Sigmoid colon (tissue), 7 donors: ENCODE results near the gene IHH. TPM values are rescaled to one million over a fixed set of nuclear protein-coding genes. Genes with fewer than 3 reads are reported as not detected.

ENCODE experiments used
- DNase-seq: peaks from one replicate; pipeline ENCODE4 v3.0.0-alpha.2; 2019
- H3K27ac ChIP-seq, 4 donors: fragments of 200-600 bp; sonication (generic); one replicate each; pipeline ENCODE4 v1.5.1; 2016 to 2019; ENCODE audit warnings: mild to moderate bottlenecking in 1 of 4
- H3K27me3 ChIP-seq, 3 donors: fragments of 200-600 bp; sonication (generic); one replicate each; pipeline ENCODE4 v1.5.1; 2019; ENCODE audit warnings: mild to moderate bottlenecking in 1 of 3
- H3K36me3 ChIP-seq, 4 donors: fragments of 200-600 bp; sonication (generic); one replicate each; pipeline ENCODE4 v1.5.1; 2016 to 2019
- H3K4me1 ChIP-seq, 4 donors: fragments of 200-600 bp; sonication (generic); one replicate each; pipeline ENCODE4 v1.5.1; 2017 to 2019
- H3K4me3 ChIP-seq, 4 donors: fragments of 200-600 bp; sonication (generic); one replicate each; pipeline ENCODE4 v1.5.1; 2017 to 2019; ENCODE audit warnings: mild to moderate bottlenecking in 2 of 4, moderate library complexity in 1 of 4
- H3K9me3 ChIP-seq, 4 donors: fragments of 200-600 bp in 3 of 4; sonication (generic) in 3 of 4; one replicate each; pipeline versions ENCODE4 v1.5.1 to v1.6.1; 2013 to 2019
- CTCF ChIP-seq, 4 experiments: fragments of 450-650 bp in 3 of 4; fragments of 200-600 bp in 1 of 4; IDR thresholded peaks; one replicate each; pipeline ENCODE4 v1.5.1; 2016 to 2019; ENCODE audit warnings: antibody characterized with exemption in 4 of 4, mild to moderate bottlenecking in 3 of 4, moderate library complexity in 2 of 4
- EP300 ChIP-seq, 4 donors: sonication (generic); formaldehyde crosslinking; IDR thresholded peaks; one replicate each; pipeline ENCODE4 v1.6.1; 2017; ENCODE audit warnings: antibody characterized with exemption in 4 of 4
- POLR2A ChIP-seq, 2 donors: fragments of 450-650 bp; IDR thresholded peaks; one replicate each; pipeline ENCODE4 v1.6.1; 2016; ENCODE audit warnings: antibody characterized with exemption in 2 of 2, mild to moderate bottlenecking in 2 of 2, moderate library complexity in 2 of 2
- POLR2AphosphoS5 ChIP-seq, 4 donors: sonication (generic); formaldehyde crosslinking; IDR thresholded peaks; one replicate each; pipeline ENCODE4 v1.6.1; 2017; ENCODE audit warnings: antibody characterized with exemption in 4 of 4
- WGBS, 2 donors: extraction: QIAGEN DNeasy Blood & Tissue Kit; methylation state at CpG; one replicate each; pipeline ENCODE4 v1.1.7; 2013; 5-methylcytosine and 5-hydroxymethylcytosine counted together
- intact Hi-C: fragments of 100-400 bp; cut with DNase I; formaldehyde crosslinking; loops from one replicate; pipeline ENCODE4 v1.15.1; 2023
- polyA plus RNA-seq, 3 donors: library from polyadenylated mRNA; stranded (reverse); fragments of 200-250 nt; gene quantifications; one replicate each; pipeline ENCODE4 v1.2.3, GENCODE V29; 2013
- total RNA-seq, 4 donors: library from RNA; depleted of rRNA; stranded (reverse); fragments of >200 nt; gene quantifications; one replicate each; pipeline ENCODE4 v1.1.0, GENCODE V29; 2016
- donor health status: healthy with polysubstance abuse.
- donor health status: Bipolar disorder and iron deficiency.
- donor health status: healthy.

IHH gene
- total and polyA plus RNA-seq, 7 donors: 12.9 to 36.1 (median 21.6) TPM; not detected in 4

- no peak overlapping the region for H3K4me3 ChIP-seq
- no peaks in the 10 kb centered on the region for H3K4me1 ChIP-seq
- peaks cover 4 to 35% (median 25%) of the 10 kb centered on the region in 3 donors for H3K27me3 ChIP-seq
- intact Hi-C loops: loop anchor here (1.0 kb wide), 1 partner anchor 126 kb away; no protein-coding TSS in a partner anchor
- no peak overlapping the region for H3K27ac ChIP-seq
- DNase-seq: no peak
- WGBS, 2 donors: 78 to 79% methylated on average over 13 of the region's 13 CpGs
- no peaks in the 10 kb centered on the region for H3K36me3 ChIP-seq
- no peaks in the 10 kb centered on the region for H3K9me3 ChIP-seq
- TF ChIP-seq CTCF (IDR thresholded peaks at IDR 0.05): no peak
- no peak for TF ChIP-seq POLR2A (IDR thresholded peaks at IDR 0.05)
- TF ChIP-seq EP300 (IDR thresholded peaks at IDR 0.05): no peak
- no peak for TF ChIP-seq POLR2AphosphoS5 (IDR thresholded peaks at IDR 0.05)
Measured at GRCh38 chr2:219028996-219029828, 31.5 kb downstream of the IHH start.

GRCh38 chr2:219028141-219028540, 32.6 kb downstream of the IHH start:
- Histone ChIP-seq H3K4me1 (no peaks in the 10 kb centered on the region), H3K9me3 (no peaks in the 10 kb centered on the region), H3K27me3 (peaks cover 4 to 35% (median 25%) of the 10 kb centered on the region in 3 donors), H3K4me3 (no peak overlapping the region), H3K36me3 (no peaks in the 10 kb centered on the region), H3K27ac (no peak overlapping the region)
- TF ChIP-seq POLR2A (IDR thresholded peaks at IDR 0.05): no peak
- TF ChIP-seq CTCF (IDR thresholded peaks at IDR 0.05): no peak
- TF ChIP-seq EP300 (IDR thresholded peaks at IDR 0.05): no peak
- TF ChIP-seq POLR2AphosphoS5 (IDR thresholded peaks at IDR 0.05): no peak
- 80 to 83% methylated on average over 5 of the region's 5 CpGs for WGBS, 2 donors
- no peak for DNase-seq
- intact Hi-C loops: no loop called here

GRCh38 chr2:219027511-219028055, 33.1 kb downstream of the IHH start:
- peaks cover 4 to 33% (median 25%) of the 10 kb centered on the region in 3 donors for H3K27me3 ChIP-seq
- TF ChIP-seq POLR2A (IDR thresholded peaks at IDR 0.05): no peak
- TF ChIP-seq CTCF (IDR thresholded peaks at IDR 0.05): no peak
- no peak for TF ChIP-seq EP300 (IDR thresholded peaks at IDR 0.05)
- no peak for TF ChIP-seq POLR2AphosphoS5 (IDR thresholded peaks at IDR 0.05)
- no peak overlapping the region for H3K27ac ChIP-seq
- no peaks in the 10 kb centered on the region for H3K36me3 ChIP-seq
- no peak overlapping the region for H3K4me3 ChIP-seq
- no peaks in the 10 kb centered on the region for H3K9me3 ChIP-seq
- H3K4me1 ChIP-seq: no peaks in the 10 kb centered on the region
- WGBS, 2 donors: 94 to 95% methylated on average over 22 of the region's 22 CpGs
- intact Hi-C loops: no loop called here
- no peak for DNase-seq

DNA sequence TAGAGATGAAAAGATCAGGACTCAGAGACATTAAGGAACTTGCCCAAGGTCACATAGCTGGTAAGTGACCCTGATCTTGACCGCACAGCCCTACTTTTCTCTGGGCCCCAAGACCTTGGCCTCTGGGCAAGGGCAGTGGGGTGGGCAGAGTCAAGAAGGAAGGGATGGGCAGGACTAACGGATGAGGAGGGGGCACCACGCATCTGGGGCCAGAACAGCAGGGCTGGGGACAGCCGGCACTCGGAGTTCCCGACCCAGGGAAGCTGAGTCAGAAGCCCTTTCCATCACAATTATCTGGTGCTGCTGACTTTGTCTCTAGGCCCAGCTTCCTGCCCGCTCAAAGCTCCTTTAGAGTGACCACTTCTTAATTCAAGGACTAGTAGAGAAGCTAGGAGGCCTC, 33.8 kb downstream of the IHH start:
- TF ChIP-seq CTCF (IDR thresholded peaks at IDR 0.05) (no peak), POLR2A (IDR thresholded peaks at IDR 0.05) (no peak), POLR2AphosphoS5 (IDR thresholded peaks at IDR 0.05) (no peak), EP300 (IDR thresholded peaks at IDR 0.05) (no peak)
- H3K4me3 ChIP-seq: no peak overlapping the region
- intact Hi-C loops: no loop called here
- H3K9me3 ChIP-seq: no peaks in the 10 kb centered on the region
- H3K4me1 ChIP-seq: no peaks in the 10 kb centered on the region
- H3K36me3 ChIP-seq: no peaks in the 10 kb centered on the region
- 86% methylated on average over 7 of the region's 7 CpGs for WGBS, 2 donors
- DNase-seq: peak; percentile 13
- H3K27me3 ChIP-seq: peaks cover 4 to 27% (median 25%) of the 10 kb centered on the region in 3 donors
- no peak overlapping the region for H3K27ac ChIP-seq
